COR-L47 (cell line): ENCODE data around the gene ITPR2.
"Not testable (repeated sequence)": the region's sequence is repeated elsewhere in the genome, so short reads cannot be mapped to it uniquely, and the experiment has no call there.

Experiments
- DNase-seq: peaks from one replicate; lab custom pipeline; 2025; lab: John Stamatoyannopoulos, UW

The ITPR2 gene

DNA sequence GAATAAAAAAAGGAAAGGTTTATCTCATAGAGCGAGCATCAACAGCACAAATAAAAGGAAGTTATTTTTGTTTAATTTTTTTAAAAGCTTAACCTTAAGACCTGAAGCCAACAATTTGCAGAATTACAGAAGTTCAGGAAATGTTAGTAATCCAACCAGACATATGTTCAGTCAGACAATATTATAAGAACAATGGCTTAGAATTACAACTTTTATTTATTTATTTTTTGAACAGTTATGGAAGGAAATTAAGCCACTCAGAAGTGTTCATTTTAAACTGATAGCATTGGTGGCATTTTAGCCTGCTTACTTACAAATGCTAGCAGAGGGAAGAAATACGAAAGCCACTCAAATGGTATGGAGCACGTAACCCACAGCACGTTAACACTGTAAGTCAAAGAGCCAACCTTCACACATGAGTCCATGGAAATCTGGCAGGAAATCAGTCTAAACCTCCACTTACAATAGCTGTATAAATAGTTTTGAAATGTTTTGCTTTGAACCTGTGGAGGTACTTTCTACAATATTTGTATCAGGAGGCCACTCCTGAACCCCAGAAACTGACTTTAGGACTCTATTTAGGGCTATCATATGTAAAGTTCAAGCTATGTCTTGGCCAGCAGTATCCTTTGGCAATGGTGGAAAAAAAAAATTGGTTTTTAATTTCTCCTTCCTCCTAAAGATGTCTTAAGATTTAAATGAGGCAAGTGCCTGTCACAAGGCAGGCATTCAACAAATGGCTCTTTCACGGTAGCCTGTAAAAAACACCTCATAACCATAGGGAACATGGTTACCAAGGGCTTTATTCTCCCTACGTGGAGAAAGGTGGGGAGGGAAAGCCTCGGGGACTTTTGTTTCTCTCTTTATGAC, 102.3 kb downstream of the ITPR2 start:
- DNase-seq, result no peak

DNA sequence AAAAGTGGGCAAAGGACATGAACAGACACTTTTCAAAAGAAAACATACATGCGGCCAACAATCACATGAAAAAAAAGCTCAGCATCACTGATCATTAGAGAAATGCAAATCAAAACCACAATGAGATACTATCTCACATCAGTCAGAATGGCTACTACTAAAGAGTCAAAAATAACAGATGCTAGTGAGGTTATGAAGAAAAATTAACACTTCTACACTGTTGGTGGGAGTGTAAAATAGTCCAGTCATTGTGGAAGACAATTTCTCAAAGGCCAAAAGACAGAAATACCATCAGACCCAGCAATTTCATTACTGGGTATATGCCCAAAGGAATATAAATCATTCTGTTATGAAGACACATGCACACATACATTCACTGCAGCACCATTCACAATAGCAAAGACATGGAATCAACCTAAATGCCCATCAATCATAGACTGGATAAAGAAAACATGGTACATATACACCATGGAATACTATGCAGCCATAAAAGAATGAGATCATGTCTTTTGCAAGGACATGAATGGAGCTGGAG, 103.8 kb downstream of the ITPR2 start:
- not testable (repeated sequence) for DNase-seq

DNA sequence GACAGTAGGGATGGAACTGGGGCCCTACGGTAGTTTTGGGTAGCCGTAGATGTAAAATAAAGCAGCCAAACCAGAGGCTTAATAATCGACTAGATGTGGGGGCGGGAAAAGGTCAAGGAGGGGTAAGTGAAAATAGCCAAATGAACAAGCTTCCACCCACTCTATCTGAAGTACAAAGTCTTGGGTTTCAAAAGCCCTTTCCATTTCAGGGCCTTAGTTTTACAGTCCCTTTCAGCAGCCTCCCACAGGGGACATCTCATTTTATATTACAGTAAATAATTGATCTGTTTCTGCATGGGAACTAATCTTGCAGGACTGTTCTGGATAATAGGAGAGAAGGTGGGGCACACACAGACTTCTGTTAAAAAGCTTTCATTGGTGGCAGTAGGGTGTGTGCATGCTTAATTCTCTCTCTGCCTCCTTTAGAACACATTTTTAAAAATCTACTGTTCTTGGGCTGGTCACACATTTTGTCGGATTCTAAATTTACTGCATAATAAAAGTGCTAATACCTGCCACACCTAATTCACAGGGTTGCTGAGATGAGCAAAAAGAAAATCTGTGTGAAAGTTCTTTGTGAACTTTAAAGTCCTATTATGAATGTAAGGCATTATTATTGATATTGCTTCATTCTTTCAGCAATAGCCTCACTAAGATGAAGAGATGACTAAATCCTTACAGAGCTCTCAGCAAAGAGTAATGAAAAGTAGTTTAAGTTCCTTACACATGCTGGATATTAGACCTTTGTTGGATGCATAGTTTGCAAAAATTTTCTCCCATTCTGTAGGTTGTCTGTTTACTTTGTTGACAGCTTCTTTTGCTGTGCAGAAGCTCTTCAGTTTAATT, 104.6 kb downstream of the ITPR2 start:
- no peak for DNase-seq

DNA sequence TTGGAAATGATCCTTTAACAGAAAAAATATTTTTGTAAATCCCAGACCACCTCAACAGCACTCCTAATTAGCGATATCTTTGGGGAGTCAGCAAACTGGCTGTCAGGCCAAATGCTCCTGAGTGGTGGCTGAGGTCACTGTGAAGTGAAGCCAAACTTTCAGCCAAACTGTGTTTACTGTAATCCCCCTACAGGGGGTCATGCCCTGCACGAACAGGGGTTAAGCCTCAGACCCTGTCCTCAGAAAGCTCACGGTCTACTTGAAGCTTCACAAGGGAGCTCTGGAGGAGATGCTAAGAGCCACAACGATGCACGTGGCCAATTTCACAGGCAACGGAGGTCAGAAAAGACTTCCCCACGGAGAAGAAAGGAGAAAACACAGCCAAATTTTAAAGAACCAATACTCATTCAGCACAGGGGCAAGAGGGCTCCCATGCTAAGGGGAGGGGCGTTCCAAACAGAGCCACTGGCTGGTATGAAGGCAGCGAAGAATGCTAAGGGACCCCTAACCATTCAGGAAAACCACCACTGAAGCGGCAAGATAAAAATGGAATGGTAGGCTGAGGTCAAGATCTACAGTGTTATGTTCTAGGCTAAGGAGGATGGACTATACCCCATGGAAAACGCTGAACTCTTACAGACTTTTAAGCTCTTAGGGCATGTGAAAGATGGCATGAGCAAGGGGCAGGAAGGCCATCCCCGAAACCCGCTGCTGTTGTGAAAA, 105.4 kb downstream of the ITPR2 start:
- DNase-seq, result no peak

DNA sequence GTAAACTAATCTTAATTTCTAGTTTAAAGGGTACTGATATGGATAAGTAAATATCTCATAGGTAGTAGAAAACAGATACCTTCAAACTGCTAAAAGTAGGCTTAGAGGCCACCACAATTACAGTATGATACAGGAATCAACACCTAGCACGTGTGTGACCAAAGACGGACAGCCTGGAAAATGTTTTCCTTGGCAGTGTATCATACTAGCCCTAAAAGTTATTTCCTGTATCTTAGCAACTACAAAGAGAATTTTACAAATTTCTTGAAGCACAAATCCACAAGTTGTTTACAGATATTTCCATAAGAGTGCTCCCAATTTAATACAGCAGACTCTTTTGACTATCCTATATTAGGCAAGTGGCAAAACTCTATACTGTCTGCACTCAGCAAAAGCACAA, 106.0 kb downstream of the ITPR2 start:
- no peak for DNase-seq

DNA sequence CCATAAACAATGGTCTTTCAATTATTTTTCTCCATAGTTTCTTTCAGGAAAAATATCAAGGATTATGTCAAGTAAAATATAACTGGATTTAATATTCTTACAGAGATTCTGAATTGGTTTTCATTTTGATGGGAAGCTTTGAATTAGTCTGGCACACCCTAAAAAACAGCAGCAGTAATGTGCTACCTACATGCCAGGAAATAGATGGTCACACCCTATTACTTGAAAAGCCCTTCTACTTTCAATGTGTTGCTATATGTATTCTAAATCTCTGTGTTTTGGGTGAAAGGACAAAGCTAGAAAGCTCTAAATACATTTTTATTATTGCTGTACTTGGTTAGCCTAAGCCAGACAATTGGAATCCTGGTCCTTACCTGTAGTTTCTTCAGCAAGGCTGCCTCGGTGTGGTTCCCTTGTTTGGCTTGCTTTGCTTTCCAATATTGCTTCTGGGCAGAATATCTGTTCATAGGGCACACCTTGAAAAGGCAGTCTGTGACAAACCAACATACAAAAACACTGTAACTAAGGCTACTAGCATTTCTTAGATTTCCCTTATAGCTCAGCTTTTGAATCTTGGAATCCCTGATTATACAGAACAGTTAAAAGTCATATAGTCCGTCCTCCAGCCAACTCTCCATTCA, 107.6 kb downstream of the ITPR2 start:
- DNase-seq, result no peak

DNA sequence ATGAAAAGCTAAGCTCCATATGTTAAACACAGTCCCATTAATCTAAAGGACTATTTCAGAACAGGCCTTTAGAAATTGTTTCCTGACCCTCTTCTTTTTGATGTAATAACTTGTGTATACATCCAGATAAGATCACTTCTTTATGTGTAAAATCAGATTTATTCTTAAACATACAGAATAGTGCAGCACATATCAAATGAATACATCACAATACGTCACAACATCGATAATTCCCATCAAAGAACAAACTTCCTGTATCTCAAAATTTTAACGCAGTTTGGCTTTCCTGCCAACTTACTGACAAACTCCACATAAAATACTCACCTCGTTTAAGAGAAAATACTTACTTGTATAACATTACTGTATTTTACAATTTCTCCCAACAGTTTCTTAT, 108.7 kb downstream of the ITPR2 start:
- DNase-seq, result no peak

DNA sequence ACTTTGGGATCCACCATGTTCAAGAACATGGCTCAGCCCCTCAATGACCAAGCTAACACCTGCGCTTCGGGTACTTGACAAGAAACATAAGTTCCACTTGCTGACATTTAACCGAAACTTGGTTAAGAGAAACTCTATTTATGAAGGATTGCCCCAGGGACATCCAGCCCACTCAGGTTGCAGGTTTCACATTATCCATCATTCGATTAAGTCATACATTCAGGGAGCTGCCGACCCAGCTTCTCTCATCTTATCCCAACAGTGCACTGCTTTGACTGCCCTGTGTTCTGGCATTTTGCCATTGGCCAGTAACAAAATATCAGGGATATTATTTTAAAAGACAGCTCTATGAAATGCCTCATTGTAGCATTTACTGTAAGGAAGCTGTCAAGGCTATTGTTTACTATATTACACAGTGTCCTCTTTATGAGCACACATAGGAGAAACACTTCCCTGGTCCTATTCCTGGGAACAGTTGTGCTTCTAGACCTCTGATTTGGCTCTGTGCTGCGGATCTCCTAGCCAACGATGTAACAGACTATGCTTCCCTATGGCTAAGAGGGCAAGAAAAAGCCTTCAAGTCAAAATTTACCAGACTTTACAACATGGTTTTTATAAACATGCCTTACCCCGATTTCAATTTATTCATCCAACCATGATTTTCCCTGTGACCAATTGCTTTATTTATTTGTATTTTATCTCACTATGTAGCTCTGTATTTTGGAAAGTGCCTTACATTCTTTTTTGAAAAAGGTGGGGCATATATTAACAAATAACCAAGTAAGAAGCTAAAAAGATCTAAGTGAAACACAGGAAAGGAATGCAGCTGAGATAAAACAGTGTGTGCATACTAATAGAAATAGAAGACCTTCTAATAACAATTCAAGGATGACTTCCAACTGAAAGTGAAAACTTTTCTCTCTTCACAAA, 109.3 kb downstream of the ITPR2 start:
- DNase-seq, result no peak

DNA sequence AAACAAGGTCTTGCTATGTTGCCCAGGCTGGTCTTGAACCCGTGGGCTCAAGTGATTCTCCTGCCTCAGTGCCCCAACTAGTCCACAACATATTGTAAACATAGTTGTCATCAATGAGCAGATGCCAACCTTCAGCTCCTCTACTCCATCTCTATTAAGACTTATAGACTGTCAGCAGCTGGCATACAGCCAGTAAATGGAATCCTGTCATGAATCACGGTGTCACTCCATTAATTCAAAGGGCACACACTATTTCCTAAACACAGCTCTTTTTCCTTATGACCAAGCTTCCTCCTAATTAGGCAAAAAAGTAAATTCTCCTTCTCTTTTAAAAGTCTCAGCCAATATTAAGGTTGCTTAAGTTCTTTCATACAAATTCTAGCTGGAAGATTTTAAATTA, 111.2 kb downstream of the ITPR2 start:
- no peak for DNase-seq

DNA sequence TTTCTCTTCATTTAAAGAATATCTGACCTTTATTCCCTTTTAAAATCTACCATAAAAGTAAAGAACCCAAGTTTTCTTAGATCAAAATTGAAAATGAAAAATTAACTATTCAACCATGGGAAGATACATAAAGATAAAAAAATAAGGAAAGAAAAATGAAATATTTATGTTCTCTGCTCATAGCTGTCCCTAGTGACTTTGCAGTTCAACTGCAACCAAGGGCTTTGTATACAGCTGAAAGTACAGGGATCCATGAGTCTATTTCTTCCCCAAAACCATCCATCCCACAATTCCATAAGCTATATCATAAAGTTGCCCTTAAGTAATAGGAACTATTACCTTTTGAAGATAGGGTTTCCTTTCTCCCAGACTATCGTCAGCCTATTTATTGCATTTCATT, 113.1 kb downstream of the ITPR2 start:
- DNase-seq, result no peak

DNA sequence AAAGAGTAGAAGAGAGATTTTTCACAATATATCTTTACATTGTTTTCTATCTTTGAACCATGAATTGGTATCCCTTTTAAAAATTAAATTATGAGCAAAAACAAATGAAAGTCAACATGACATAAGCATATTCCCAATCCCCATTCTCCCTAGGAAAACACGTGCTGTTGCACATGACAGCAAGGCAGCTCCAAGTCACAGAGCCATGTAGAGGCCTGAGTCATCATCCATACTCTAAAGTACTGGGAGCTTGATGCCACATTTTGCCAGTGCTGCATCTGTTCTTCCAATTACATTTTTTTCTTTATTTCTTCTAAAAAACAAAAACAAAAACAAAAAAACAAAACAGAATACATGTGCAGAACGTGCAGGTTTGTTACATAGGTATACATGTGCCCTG, 115.2 kb downstream of the ITPR2 start:
- DNase-seq, result no peak

DNA sequence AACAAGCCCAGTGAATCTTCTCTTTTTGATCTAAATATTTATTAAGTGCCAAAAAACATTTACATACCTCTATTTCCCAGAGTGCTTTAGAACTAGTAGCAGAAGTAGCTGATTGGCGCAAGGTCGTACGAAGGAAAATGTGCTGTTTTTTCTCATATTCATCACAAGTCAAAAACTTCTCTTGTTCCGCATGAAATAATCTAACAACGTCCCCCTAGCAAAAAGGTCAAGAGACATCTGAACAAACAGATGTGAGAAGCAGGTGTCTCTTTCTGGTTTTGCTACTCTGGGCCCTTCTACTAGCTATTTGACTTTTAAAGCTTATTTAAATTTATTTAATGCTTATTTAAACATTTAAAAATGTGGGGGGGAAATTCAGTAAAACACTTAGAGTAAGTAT, 117.8 kb downstream of the ITPR2 start:
- DNase-seq, result no peak

DNA sequence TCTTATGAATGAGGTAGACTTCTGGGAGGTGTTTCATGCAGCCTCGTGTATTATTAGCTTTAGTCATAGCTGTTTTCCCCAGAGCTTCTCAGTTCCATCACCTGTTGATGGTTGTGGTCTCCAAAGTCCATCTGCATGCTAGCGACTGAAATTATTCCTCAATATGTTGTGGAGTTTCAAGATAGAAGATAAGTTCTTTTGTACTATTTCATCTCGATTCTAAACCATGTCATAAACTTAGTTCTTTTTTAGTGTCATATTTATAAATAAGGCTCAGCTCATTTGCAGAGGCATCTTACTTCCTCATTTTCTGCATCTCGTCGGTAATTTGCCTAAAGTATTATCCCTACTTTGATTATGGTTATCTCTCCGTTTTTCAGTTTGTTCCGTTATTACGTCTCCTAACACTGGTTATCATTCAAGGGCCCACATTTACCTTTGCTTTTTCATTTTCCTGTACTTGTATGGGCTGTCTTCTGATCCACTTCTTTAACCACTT, 119.1 kb downstream of the ITPR2 start:
- DNase-seq, result no peak

DNA sequence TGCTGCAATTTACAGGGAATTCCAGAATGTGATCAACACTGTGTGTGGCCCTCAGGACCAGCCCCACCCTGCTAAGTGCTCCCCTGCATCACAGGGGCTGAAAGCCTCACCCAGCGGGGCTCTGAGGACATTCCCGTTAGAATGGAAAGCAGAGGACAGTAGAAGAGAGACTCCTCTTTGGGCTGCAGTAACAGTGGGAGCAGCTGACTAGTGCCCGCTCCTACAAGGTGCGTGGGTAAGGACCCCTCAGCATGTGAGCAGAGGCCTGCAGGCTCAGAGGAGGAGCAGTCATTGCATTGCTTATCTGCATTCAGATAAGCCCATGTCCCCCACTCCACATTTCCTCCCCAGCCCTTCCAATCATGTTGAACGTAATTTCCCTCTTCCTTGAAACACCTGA, 120.1 kb downstream of the ITPR2 start:
- DNase-seq, result no peak

DNA sequence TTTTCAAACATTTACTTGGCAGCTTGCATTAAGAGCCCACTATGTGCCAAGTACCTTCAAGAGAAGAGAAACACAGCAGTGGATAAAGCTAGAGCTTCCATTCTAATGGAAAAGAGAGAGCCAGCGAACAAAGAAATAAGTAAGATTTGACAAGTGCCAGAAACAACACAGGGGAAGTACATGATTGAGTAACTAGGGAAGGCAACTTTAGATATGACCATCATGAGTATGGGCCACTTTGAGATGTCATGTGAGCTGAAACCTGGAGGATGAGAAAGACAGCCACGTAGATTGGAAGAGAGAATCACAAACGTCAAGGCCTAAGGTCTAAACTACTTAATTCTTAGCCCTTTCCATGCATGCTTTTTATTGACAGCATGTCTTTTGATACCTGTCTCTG, 121.4 kb downstream of the ITPR2 start:
- no peak for DNase-seq

DNA sequence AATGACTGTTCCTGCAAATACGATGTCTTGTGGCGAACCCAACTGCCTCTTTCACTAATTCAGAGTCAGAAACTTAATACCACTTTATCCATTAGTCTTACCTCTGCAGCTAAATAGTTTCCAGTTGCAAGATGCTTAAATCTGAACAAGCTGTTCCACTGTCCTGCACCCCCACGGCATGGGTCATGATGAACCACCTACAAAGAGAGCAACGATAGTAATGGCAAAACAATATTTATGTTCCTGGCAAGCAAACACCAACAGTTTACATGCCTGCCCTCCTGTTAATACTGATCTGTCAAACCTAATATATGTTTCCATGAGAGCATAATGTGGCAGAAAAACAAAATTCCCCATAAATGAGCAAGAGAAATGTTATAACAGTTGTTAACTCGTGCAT, 121.9 kb downstream of the ITPR2 start:
- DNase-seq, result no peak

DNA sequence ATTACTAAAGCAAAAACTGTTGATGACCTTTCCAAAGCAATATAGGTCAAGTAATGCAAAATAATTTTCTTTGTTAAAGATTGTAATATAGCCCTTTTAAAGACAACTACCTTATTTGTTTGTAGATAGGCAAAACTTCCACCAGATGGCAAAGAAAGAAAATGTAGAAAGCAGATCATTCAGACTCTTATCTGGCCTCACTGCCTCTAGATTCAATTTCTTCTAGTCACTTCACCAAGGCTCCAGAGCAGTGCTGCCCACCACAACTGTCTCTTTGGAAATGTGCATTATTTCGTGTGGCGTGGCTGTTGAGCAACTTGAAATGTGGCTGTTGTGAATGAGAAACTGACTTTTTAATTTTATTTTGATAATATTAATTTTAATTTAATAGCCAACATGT, 127.1 kb downstream of the ITPR2 start:
- DNase-seq, result no peak

DNA sequence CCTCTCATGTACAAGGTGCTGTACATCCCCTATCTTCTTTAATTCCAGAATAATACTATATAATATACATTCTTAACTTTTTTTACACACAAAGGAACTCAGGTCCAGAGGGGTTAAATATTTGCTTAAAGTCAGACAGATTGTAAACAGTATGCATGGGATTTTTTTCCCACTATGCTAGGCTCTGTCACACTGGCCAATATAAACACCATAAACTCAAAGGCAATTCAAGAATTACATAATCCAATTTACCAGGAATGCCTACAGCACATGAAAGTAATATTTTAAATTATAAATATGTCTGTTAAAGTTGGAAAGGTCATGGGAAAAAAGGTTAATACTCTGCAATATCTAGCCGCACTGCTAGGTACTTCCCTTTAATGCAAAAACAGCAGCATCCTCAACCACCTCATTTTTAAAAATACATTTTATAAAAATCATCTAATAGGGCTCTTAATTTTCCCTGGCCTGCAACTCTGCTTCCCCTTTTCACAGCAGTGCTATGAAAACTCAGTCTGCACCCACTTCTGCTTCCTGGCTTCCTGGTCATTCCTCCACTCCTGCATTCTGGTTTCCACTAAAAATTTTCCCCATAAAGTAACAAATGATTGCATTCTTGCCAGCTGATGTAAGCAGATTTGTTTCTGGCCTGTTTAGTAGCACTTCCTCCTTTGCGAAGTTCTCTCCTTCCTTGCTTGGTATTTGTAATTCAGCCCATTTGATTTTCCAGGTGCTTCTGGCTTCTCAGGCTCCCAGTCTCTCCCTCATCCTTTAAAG, 128.1 kb downstream of the ITPR2 start:
- DNase-seq, result no peak

DNA sequence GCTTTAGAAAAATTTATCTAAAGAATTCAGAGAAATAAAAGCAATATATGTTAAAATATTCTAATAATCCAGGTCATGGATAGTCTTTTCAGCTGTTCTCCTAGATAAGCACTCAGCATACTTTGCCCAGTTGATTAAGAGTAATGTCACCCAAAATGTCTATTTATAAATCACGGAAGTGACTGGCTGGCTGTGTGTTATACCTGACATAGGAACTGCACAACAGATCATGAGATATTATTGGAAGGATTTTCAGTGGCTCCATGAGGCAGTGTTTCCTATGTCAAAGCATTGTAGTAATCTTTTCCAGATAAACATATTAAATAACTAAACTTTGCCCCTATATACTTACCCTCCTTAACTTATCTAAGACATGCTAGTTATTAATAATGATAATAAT, 128.8 kb downstream of the ITPR2 start:
- DNase-seq, result no peak

DNA sequence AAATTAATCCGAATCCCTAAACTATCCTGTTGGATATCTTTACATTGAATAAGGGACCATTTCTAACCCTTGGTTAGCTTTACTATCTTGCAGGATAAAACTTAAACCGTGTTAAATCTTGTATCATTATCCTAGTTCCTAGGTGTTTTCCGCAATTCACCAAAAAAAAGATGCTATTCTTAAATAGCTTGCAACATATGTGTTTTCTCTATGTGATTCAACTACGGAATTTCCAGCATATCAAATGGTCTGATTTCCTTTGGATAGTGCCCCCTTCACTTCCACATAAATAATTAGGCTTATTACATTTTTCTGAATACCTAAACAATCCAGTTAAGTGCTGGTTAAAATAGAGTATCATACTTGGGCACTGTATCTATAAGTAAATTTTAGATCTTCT, 130.3 kb downstream of the ITPR2 start:
- DNase-seq, result no peak
